Measurements from ENCODE around the gene IDH3B.
"Not testable (repeated sequence)": the region's sequence is repeated elsewhere in the genome, so short reads cannot be mapped to it uniquely, and the experiment has no call there.

- not testable (repeated sequence) for TF ChIP-seq CTCF (IDR thresholded peaks at IDR 0.05; ENCODE audit: low read depth, low read length); EZH2phosphoT487 (IDR thresholded peaks at IDR 0.05; ENCODE audit: low read depth)
Observed at GRCh38 chr20:2695984-2696525, 32.0 kb upstream of the IDH3B start.
